NCI-H1930 (cell line): ENCODE measurements around the gene FRMD1.

Experiments
- DNase-seq, 2 experiments: peaks; one replicate each; lab custom pipeline; 2025; lab: John Stamatoyannopoulos, UW

Gene FRMD1

DNA sequence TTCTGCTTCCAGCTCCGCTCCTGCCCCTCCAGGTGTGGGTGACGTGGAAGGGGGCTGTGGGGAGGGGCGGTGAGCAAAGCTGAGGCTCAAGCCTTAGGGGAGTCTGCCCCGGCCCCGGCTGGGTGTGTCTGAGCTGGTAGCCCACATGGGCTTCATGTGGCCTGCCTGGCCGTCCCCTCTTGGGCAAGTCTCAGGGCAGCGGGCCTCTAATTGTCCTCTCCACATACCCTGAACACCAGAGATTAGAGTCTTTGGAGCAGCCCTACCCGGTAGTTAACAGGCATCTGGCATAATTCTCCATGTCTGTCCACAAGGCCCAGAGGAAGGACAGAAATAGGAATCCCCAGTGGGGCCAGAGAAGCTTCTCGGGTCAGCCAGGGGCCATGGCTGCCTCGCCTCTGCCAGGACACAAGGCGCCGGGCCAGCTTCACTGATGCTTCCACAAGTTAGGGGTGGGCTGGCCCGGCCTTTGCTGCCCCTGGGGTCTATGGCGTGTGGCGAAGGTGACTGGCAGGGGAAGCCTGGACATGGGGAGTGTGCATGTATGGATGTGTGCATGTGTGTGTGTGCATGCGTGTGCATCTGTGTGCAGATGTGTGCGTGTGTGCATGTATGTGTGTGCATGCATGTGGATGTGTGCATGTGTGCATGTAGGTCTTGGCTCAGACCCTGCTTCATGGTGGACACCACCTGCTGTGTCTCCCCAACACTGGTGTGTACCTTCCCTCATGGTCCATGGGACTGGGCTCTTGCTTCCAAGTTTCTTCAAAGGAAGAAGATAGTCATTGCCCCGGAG lies 24.0 kb downstream of the FRMD1 start:
- DNase-seq, result no peak

DNA sequence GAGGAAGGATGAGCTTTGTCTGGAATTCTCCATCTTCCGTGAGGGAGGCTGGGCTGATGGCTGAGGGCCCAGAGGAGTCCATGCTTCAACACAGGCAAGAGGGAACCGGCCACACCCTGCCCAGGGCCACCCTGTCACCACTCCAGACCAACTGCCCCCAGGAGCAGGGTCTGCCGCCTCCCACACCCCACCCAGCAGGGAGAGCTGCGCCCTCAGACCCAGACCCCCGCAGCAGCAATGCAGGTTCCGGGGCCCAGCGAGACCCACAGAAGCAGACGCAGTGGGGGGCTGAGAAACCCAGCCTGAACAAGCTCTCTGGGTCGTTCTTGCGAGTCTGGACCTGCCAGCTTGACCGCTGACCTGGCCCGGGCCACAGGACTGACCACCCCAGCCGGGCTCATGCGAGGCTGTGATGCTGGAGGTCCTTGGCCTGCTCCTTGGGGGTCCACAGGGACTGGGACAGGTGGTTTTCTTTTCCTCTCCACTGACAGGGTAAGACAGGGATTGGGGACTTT lies 25.0 kb downstream of the FRMD1 start:
- no peak for DNase-seq

DNA sequence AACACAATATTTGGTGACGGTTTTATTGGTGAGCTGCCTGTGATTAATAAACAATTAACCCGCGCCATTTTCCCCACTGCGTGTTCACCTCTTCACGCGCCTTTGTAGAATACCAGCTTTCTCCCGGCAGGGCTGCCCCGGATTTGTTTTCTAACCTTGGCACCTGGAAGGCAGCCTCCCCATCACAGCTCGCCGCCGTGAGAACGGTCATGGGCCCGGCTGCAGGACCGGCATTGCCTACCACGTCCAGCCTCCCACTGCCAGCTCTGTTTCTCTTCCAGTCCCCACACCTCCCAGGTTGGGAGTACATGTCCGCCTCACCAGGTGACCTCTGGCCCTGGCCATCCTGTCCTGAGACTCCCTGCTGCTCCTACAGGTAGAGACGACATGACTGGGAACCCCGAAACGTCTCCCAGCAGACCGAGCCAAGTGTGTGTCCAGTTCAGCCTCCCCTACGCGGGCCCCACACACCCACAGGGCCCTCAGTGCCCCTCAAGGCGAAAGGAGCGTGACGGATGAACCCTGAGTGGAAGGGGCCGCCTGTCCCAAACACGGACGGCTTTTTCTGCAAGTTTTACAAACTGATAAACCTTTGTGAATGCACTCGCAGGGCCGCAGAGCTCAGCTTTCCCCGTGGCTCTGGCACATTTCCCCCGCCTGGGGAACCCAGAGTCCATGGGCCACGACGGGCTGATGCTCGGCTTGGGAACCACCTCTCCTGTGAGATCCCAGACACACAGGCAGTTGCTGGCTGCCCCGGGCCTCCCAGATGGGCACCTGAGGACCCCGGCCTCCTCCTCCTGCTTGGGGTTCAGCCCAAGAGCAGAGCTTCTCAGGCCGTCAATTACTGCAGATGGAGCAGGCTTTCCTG lies 25.7 kb downstream of the FRMD1 start:
- no peak for DNase-seq

DNA sequence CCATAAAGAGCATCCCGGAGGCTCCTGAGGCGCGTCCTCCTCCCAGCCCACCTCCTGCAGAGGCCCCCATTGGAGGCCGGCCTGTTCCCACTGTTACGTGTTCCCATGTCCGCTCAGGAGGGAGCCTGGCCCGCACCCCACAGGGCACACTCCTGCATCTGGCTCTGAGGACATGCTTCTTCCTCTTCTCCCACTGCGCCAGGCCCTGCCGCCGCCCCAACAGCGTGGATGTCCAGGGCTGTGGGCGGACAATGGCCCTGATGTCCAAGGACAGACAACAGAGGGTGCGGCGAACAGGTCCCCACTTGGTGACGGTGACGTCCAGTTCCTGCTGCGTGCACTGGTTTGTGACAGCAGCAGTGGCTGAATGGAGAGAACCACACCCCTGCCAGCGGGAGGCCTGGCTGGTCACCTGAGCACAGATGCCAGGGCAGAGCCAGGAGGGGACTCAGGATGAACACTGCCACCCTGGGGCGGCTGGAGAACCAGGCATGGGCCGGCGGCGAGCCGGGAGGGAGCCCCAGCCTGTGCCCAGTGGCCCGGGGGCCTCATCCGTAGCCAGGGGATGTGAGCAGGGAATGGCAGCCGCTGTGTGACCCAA lies 26.6 kb downstream of the FRMD1 start:
- no peak for DNase-seq

DNA sequence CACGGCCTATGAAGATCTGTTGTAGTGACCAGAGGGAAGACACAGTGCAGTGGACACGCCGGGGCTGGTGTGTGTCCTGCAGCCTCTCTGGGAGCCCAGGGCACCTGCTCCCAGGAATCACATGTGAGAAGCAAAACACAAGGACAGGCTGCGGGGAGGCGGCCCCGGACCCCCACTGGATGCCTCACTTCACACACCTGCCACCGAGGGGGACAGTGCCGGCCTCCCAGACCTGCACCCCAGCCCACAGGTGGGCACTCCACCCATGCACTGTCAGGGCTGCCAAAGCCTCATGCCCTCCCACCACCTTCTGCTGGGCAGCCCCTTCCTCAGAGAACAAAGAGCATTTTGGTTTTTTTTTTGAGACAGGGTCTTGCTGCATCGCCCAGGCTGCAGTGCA lies 27.4 kb downstream of the FRMD1 start:
- DNase-seq, result no peak

DNA sequence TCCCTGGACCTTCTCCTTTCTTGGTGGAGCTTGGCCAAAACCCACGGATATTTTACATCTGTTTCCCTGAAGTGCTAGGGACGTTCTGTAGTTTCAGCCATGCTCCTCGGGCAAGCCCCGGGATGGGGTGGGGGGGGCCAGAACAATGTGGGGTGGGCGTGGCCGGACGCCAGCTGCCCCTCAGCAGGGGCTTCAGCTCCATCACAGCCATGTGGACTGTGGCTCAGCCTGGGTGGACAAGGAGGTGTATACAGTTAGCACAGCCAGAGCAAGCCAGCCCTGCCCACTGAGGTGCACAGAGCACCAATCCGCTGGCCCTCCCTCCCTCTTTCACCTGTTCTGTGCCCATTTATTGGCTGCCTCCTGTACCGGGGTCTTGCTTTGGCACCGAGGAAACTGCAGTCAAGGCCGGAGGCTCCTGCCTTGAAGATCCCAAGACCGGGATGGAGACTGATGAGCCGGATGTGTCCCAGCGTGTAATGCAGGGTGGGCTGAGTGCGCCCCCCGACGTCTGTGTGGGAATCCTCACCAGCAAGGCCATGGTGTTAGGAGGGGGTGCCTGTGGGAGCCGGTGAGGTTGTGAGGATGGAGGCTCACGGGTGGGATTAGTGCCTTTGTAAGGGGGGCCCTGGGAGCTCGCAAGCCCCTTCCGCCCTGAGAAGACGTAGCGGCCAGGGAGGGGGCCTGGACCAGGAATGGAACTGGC lies 28.0 kb downstream of the FRMD1 start:
- DNase-seq, result no peak

DNA sequence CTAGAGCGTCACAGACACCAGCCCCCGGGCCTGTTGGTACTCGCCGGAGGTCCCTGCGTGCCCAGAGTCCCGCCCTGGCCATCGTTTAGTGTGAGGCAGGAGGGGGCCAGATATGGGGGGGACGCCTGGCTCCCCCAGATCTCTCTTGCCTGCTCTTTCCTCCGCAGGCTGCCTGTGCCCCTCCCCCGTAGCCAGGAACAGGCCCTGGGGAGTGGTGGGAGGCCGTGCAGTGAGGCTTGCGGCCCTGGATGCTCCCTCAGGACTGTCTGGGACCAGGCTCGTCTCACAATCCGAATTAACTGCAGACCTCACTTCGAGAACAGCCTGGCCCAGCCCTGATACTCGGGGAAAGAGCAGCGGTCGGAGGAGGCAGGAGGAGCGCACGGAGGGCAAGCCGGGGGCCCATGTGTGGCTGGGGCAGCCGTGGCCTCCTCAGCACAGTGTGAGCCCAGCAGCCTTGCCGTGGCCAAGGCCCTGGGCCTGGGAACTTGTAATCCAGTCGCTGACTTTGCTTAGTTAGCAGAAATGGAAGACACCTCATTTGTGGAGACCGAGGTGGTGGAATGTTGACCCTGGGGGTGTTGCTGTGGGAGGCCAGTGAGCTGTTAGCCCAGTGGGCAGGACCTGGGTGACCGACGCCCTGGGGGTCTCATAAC lies 28.7 kb downstream of the FRMD1 start:
- no peak for DNase-seq

DNA sequence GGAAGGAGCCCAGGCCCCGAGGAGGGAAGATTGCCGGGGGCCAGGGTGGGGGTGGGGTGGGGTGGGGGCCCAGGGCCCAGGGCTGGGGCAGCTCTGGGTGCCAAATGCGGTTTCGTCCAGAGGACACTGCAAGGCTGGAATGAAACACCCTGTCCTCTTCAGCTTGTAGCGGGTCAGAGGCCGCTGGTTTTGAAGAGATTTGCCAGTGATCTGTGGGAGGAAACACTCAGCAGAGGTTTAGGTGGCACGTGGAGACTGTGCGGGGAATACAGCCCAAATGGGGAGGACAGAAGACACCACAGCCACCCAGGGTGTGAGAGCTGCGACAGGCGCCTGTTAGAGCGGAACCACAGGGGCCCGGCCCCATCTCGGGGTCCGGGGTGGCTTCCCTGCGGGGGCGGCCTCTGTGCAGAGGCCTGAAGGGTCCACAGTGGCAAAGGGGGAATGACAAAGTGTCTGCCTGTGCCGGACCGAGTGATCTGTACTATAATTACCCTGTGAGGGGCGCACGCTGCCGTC lies 29.2 kb downstream of the FRMD1 start:
- DNase-seq, result no peak

DNA sequence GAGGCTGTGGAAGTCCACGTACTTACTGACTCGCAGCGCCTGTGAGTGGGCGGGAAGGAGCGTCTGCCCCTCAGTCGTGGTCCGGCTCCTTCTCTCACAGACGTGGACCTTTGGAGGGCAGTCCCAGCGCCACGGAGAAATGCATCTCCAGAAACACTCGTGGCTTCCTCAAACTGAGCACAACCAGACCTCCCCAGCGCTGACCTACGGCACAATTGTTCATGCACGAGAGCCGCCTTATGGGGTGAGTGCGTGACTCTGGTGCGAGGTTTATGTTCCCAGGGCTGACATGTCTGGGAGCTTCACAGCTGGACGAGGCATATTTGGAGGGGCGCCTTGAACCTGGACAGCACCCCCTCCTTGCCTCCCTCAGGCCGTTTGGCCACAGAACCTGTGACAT lies 29.7 kb downstream of the FRMD1 start:
- no peak for DNase-seq

DNA sequence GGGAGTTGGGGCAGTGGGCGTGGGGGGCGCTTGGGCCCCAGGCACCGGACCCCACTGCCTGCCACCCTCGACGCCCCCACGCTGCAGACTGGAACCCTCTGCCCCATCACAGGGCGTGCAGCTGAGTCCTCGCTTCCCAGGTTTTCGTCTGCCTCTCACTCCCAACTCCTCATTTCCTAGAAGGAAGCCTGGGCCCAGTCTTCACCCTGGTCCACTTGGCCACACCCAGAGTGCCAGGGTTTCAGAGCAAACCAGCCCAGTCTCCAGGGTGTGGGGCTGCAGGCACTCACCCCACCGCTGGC lies 30.3 kb downstream of the FRMD1 start:
- no peak for DNase-seq

DNA sequence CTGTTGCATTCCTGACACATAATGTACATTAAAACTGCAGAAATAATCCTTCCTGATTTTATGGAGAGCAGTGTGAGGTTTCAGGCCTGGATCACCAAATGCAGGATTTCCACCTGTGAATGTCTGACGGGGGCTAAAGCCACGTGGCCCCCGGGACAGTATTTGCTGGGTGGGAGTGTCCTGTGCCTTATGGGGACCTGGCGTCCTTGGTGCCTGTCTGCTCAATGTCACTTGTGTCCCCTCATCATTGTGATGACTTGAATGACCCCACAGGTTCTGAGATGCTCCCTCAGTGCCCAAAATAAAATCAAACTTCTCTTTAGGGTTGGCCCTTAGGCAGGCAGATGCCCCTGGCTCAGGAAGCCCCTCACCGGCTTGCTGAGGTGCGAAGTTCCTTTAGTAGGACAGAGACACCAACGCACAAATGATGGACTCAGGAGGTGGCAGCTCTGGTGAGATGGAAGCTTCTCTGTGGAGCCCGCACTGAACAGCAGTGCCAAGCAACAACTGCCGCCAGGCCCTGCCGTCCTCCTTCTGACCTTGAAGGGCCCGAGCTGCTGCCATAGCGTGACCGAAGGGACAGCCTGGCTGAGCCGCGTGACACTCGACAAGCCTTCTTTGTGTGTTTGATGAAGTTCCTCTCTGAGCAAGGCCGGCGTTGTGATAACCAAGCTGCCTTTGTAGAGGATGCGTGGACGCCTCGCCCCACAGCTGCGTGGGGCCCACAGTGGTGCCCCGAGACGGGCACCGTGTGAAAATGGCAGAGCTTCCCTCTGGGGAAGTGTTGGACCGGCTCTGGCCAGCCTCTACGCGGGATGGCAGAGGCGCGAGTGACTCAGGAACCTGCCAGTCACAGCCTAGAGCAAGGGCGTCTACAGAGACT lies 30.9 kb downstream of the FRMD1 start:
- no peak for DNase-seq

DNA sequence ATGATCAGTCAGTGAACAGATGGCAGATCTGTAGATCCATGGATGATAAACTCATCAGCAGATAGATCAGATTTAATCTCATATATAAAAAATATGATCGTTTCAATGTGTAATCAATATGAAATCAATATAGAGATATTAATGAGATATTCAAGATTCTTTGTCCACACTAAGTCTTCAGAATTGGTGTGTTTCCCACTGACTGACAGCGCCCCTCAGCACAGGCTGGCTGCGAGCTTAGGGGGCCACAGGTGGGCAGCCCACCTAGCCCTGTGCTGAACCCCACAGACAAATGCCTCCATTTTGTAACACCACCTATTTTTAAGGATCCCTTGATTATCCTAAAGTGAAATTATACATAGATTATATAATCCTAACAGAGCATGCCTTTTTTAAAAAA lies 32.3 kb downstream of the FRMD1 start:
- DNase-seq, result no peak

DNA sequence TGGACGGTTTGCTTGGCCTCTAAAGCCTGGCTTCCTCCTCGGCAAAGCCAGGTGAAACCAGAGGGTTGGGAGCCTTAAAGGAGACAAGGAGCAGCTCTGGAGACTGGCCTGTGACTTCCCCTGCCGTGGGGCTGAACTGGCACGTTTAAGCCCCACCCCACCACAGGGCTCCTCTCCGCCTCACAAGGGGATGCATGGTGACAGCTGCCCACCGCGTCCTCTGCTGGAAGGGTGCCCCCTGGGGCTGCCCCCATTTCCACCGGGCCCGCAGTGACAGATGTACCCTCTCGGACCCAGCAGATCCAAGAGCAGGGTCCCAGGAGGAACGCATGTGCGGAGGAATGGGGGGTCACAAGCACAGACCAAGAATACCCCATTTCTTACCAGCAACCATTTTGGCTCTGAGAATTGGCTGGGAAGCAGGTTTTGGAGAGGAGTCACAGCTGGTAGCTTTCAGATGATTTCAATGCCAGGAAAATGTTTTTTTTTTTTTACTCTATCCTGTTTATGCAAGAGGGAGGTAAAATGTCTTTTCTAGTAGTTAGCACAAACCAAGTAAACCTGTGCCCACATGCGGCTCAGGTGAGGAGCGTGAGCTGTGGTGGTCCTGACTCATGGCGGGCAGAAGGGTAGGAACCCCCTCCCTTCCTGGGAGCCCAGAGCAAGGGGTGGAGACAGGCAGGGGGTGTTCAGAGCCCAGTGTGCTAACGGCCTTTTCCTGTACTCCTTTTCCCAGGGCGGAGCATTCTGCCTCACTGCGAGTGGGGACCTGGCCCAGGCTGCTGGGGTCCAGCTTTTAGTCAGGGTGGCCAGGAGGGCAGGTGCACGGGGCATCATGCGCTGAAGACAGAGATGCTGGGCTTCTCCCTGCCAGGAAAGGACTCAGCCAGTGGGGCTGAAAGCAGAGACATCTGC lies 33.0 kb downstream of the FRMD1 start:
- DNase-seq, result no peak

DNA sequence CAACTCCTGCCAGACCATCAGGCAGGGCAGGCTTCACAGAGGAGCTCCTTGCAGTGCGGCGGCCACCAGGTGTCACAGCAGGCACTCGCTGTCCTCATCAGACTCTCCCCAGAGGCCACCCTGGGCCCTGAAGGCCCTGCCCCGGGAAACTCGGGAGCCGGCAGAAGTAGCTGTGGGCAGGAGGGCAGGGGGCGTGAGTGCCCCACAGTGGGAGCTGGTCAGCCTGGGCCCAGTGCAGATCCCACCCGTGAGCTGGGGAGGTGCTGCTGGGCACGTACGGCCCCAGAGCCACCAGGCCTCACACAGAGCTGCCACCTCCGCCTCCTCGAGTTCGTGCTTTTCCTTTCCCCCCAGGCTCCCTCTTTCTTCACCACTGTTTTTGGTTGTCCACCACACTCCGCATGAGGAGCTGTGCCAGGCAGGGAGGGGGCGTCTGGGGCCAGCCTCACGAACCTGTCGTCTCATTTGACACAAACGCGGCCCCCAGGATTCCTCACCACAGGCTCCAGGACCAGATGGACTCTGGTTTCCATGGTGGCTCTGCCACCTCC lies 33.8 kb downstream of the FRMD1 start:
- DNase-seq, result no peak

DNA sequence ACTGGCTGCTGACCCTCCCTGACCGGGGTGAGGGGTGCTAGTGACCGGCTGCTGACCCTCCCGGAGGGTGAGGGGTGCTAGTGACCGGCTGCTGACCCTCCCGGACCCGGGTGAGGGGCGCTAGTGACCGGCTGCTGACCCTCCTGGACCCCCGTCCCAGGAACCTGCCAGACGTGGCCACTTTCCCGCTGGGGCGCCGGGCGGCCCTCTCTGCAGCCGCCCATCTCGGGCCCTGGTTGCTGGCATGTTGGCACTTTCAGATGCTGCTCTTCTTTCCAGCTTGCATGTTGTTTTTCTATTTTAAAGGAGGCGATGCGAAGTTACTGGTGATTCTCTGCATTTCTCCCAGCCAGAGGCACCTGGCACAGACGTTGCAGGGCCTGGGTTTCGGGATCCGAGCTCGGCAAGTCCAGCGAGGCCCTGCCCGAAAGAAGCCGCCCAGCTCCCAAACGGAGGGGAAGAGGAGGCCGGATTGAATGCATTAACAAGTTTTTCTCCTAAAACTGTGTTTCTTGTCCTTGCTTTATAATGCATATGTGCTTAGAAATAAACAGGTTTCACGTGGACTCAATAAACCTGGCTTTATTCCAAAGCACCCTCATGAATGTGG lies 34.4 kb downstream of the FRMD1 start:
- DNase-seq, result no peak

DNA sequence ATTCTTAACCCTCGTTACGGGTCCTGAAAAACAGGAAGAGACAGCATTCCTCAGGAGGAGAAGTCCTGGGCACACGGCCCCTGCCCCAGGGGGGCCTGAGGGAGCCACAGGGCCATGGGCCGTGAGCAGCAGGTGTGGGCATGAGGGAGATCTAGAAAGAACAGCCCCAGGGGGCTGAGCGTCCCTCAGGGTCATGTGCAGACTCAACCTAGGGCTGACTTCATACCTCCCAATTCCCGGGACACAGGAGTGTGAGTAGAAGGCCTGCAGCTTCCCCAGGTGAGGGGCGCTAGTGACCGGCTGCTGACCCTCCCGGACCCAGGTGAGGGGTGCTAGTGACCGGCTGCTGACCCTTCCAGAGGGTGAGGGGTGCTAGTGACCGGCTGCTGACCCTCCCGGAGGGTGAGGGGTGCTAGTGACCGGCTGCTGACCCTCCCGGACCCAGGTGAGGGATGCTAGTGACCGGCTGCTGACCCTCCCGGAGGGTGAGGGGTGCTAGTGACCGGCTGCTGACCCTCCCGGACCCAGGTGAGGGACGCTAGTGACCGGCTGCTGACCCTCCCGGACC lies 35.1 kb downstream of the FRMD1 start:
- no peak for DNase-seq

DNA sequence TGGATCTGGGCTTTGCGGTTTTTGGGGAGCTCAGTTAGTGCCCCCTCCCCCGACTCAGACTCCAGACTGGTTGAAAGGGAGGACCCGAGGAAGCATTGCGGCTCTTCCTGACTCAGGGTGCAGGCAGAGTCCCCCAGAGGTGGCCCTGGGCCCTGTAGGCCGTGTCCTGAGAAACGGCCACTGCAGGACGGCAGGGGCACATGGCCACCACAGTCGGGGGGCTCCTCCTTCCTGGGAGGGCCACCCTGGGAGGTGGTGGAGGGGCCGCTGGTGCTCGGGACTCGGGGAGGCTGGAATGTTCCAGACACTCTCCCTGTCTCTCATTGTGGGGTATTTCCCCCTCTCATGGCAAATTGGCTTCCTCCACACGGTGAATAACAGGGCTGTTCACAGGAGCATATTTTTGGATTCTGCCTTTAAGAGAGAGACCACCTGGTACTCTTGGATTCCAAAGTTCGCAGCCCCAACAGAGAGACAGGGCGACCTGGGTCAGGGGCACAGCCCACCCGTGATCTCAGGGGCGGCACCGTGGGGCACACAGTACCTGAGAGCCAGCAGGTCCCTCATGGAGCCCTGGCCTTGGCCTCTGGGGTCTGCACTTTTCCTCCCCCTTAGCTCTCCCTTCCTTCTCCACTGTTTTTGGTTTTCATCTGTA lies 35.7 kb downstream of the FRMD1 start:
- no peak for DNase-seq
